ENCODE results near the gene MRPS25. TPM values are rescaled to one million over a fixed set of nuclear protein-coding genes. Genes with fewer than 3 reads are reported as not detected.

MRPS25 gene
- polyA plus RNA-seq, 1 experiment: 17.0 TPM

DNA sequence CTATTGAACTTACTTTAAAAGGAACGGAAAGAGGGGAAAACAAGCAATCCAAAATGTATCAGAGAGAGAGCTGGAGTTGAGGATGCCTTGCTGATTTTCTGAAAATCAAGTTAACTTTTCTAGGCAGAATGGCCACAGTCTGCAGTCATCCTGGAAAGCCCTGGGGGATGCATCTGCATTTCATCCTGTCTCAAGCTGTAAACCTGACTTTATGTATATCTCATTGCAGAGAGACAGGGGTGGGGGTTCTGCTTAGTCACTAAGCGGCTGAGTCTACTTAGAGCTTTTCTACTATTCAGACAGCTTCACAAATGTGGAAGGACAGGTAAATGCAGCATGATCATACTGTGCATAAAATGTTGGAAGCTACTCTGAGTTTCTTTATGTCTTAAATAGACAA, 41.4 kb downstream of the MRPS25 start:
- TF ChIP-seq, protein P1, sequence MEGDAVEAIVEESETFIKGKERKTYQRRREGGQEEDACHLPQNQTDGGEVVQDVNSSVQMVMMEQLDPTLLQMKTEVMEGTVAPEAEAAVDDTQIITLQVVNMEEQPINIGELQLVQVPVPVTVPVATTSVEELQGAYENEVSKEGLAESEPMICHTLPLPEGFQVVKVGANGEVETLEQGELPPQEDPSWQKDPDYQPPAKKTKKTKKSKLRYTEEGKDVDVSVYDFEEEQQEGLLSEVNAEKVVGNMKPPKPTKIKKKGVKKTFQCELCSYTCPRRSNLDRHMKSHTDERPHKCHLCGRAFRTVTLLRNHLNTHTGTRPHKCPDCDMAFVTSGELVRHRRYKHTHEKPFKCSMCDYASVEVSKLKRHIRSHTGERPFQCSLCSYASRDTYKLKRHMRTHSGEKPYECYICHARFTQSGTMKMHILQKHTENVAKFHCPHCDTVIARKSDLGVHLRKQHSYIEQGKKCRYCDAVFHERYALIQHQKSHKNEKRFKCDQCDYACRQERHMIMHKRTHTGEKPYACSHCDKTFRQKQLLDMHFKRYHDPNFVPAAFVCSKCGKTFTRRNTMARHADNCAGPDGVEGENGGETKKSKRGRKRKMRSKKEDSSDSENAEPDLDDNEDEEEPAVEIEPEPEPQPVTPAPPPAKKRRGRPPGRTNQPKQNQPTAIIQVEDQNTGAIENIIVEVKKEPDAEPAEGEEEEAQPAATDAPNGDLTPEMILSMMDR (IDR thresholded peaks at IDR 0.05; ENCODE audit: insufficient read depth, low read depth, low read length): no peak
- DNase-seq (ENCODE audit: low read depth): no peak
- Histone ChIP-seq H3K36me3 (ENCODE audit: control insufficient read depth, insufficient read depth, low read length) (peaks cover 17% of the 10 kb centered on the region), H3K4me3 (ENCODE audit: low read depth, low read length) (no peak overlapping the region), H3K27me3 (ENCODE audit: control insufficient read depth, insufficient read depth, low read length) (no peaks in the 10 kb centered on the region)
- ChIA-PET CTCF (no interaction called here), POLR2A (no interaction called here)

GRCh38 chr3:15023249-15023648, 41.9 kb downstream of the MRPS25 start:
- Histone ChIP-seq H3K27me3 (ENCODE audit: control insufficient read depth, insufficient read depth, low read length) (no peaks in the 10 kb centered on the region), H3K4me3 (ENCODE audit: low read depth, low read length) (no peak overlapping the region), H3K36me3 (ENCODE audit: control insufficient read depth, insufficient read depth, low read length) (peaks cover 16% of the 10 kb centered on the region)
- ChIA-PET POLR2A (no interaction called here), CTCF (no interaction called here)
- TF ChIP-seq, protein P1 (IDR thresholded peaks at IDR 0.05; ENCODE audit: insufficient read depth, low read depth, low read length): no peak
- DNase-seq (ENCODE audit: low read depth): no peak

DNA sequence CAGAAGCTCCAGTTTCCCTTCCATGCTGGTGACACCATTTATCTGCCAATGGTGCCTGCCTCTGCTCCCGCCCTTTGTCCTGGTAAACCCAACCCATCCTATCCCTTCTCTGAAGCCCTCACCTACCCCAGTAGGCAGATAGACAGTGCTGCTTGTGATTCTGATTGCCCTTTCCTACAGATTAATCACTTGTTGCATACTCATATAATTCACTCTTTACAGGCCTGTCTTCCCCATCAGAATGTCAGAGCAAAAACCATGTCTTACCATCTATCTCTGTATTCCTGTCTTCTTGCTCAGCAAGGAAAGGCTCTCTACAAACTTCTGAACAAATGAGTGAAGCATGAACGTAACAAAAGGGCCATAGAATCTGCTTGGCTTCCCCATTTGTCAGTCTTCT, 47.9 kb downstream of the MRPS25 start:
- POLR2A ChIA-PET: no interaction called here
- CTCF ChIA-PET: no interaction called here
- H3K27me3 ChIP-seq (ENCODE audit: control insufficient read depth, insufficient read depth, low read length): no peaks in the 10 kb centered on the region
- no peak for DNase-seq (ENCODE audit: low read depth)
- TF ChIP-seq, protein P1 (IDR thresholded peaks at IDR 0.05; ENCODE audit: insufficient read depth, low read depth, low read length): no peak
- no peak overlapping the region for H3K4me3 ChIP-seq (ENCODE audit: low read depth, low read length)
- H3K36me3 ChIP-seq (ENCODE audit: control insufficient read depth, insufficient read depth, low read length): peaks cover 17% of the 10 kb centered on the region

DNA sequence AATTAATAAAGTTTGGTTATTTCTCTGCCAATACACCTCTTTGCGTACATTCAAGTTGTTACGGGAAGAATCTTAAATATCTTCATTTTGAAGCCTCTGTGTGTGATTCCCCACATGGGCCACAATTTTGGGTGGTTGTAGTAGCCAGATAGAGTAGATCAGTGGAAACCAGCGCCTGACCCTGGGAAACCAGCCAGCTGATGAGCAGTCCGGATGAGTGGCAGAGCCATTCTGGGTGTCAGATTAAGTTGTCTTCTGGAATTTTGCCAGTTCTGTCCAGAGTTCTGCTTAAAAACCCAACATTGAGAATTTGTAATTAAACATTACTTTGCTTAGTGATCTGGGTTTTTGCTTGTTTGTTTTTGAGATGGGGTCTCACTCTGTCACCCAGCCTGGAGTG, 49.7 kb downstream of the MRPS25 start:
- POLR2A ChIA-PET: no interaction called here
- no peak for DNase-seq (ENCODE audit: low read depth)
- CTCF ChIA-PET: no interaction called here
- Histone ChIP-seq H3K36me3 (ENCODE audit: control insufficient read depth, insufficient read depth, low read length) (peaks cover 12% of the 10 kb centered on the region), H3K4me3 (ENCODE audit: low read depth, low read length) (no peak overlapping the region), H3K27me3 (ENCODE audit: control insufficient read depth, insufficient read depth, low read length) (no peaks in the 10 kb centered on the region)
- TF ChIP-seq, protein P1 (IDR thresholded peaks at IDR 0.05; ENCODE audit: insufficient read depth, low read depth, low read length): no peak

DNA sequence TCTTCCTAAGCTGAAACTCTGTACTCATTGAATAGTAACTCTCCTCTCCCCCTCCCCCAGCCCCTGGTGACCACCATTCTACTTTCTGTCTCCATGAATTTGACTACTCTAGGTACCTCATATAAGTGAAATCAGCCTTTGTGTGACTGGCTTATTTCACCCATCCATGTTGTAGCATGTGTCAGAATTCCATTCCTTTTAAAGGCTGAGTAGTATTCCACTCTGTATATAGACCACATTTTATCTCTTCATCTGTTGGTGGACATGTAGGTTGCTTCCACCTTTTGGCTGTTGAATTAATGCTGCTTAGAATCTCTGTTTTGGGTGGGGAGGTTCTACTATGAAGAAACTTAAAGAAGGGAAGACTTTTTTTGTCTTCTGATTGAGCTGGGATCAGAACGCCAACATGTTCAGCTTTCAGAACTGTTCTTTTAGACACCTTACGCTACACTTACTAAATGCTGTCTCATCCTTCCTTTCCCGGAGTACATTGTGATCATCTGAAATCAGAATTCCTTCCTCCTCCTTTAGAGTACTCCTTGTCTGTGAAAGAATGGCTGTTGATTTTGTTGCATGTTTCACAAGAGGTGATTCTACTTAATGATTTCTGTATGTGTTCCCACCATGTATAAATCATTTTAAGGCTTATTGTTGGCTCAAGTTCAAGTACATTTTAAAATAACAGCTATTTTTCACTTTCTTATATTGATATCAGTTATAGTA, 50.3 kb downstream of the MRPS25 start:
- H3K4me3 ChIP-seq (ENCODE audit: low read depth, low read length): no peak overlapping the region
- CTCF ChIA-PET: no interaction called here
- no peak for DNase-seq (ENCODE audit: low read depth)
- POLR2A ChIA-PET: no interaction called here
- TF ChIP-seq, protein P1 (IDR thresholded peaks at IDR 0.05; ENCODE audit: insufficient read depth, low read depth, low read length): no peak
- no peaks in the 10 kb centered on the region for H3K27me3 ChIP-seq (ENCODE audit: control insufficient read depth, insufficient read depth, low read length)
- H3K36me3 ChIP-seq (ENCODE audit: control insufficient read depth, insufficient read depth, low read length): peaks cover 10% of the 10 kb centered on the region

Data from BJ (cell line).